Activated CD4-positive, alpha-beta memory T cell treated with anti-CD3 and anti-CD28 coated beads, Interleukin-2, amount 10 ng/mL, durations not matched to agents 7 days and 5 days (primary cell): ENCODE results near the gene GMCL2. TPM values are rescaled to one million over a fixed set of nuclear protein-coding genes. Genes with fewer than 3 reads are reported as not detected.
A peak's percentile ranks its signal among the peaks of the same experiment; 100 is the strongest.

Source experiments
- CTCF ChIA-PET: fragments of 350-600 bp; sonication (Branson Sonifier 250); formaldehyde crosslinking; loops from one replicate; lab custom pipeline; 2021; ENCODE audit warnings: antibody characterized with exemption, inconsistent platforms; lab: Charles Lee
- POLR2A ChIA-PET: fragments of 350-600 bp; sonication (Branson Sonifier 250); formaldehyde crosslinking; loops from one replicate; lab custom pipeline; 2021; ENCODE audit warnings: antibody characterized with exemption; lab: Charles Lee
- DNase-seq: peaks from one replicate; pipeline ENCODE4 v3.0.0-alpha.2; 2020
- H3K27ac Mint-ChIP-seq: one replicate; pipeline ENCODE4 v1.8.0; 2021; ENCODE audit warnings: mild to moderate bottlenecking, mixed read lengths
- H3K27me3 Mint-ChIP-seq: one replicate; pipeline ENCODE4 v1.8.0; 2021; ENCODE audit warnings: mixed read lengths
- H3K36me3 Mint-ChIP-seq: one replicate; pipeline ENCODE4 v1.8.0; 2021; ENCODE audit warnings: low read depth, mixed read lengths
- H3K4me1 Mint-ChIP-seq: one replicate; pipeline ENCODE4 v1.8.0; 2021; ENCODE audit warnings: mixed read lengths
- H3K4me3 Mint-ChIP-seq: one replicate; pipeline ENCODE4 v1.8.0; 2021; ENCODE audit warnings: mild to moderate bottlenecking, mixed read lengths
- H3K9me3 Mint-ChIP-seq: one replicate; pipeline ENCODE4 v1.8.0; 2021; ENCODE audit warnings: mixed read lengths
- total RNA-seq, 2 experiments: library from RNA; stranded (reverse); gene quantifications; one replicate each; pipeline ENCODE4 v1.2.3, GENCODE V29; 2021

Gene GMCL2
- total RNA-seq, 2 experiments from 2014 or later = not detected

GRCh38 chr5:178209334-178210072, 22.3 kb upstream of the GMCL2 start:
- POLR2A ChIA-PET = interaction anchor here (1.2 to 12.2 kb wide), 3 partner anchors 7 to 19 kb away, joined by 3 to 120 read pairs (median 3); partner anchors contain the start of gene PHYKPL
- no peak for DNase-seq
- Mint-ChIP-seq H3K27ac (peak overlapping the region; percentile 14), H3K4me1 (peaks cover 38% of the 10 kb centered on the region), H3K4me3 (no peak overlapping the region), H3K9me3 (no peaks in the 10 kb centered on the region), H3K36me3 (peaks cover 88% of the 10 kb centered on the region), H3K27me3 (no peaks in the 10 kb centered on the region)
- CTCF ChIA-PET = no interaction called here

DNA sequence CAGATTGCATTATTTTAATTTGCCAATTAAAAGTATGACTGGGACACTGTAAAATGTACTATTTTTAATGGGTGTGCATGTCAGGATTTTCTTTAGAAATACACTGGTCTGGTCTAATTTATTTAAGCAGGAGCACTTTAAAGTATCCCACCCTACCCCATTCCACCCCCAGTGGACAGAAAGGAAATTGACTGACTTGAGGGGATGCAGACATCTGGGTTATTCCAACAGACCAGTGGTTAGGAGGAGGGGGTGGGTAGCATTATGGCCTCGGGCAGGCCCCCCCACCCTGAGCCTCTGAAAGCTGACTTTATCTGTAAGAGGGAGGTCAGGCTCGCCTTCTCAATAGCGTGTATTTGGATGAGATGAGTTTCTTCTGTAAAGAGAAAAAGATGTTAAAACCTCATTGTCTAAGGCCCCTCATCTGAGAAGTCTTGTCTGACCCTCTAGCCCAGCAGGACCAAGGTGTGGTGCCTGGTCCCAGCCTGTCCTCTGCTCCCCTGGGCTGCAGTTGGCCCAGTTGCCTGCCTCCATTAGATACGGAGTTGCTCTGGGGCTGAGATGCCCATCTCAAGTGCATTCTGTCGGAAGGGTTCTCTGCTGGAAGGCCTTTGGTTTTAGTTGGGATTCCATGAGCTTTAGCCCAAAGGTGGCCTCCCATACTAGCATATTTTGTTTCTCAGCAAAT, 21.5 kb upstream of the GMCL2 start:
- ChIA-PET POLR2A (interaction anchor here (1.4 to 12.2 kb wide), 2 partner anchors 8 to 20 kb away, joined by 3 to 120 read pairs; partner anchors contain the start of gene PHYKPL), CTCF (no interaction called here)
- Mint-ChIP-seq H3K4me3 (no peak overlapping the region), H3K4me1 (peaks cover 42% of the 10 kb centered on the region), H3K36me3 (peaks cover 85% of the 10 kb centered on the region), H3K27ac (peak overlapping the region; percentile 16), H3K27me3 (peaks cover 2% of the 10 kb centered on the region), H3K9me3 (no peaks in the 10 kb centered on the region)
- DNase-seq = no peak

GRCh38 chr5:178207917-178208280, 20.7 kb upstream of the GMCL2 start:
- H3K27ac Mint-ChIP-seq = peak overlapping the region; percentile 16
- CTCF ChIA-PET = interaction anchor here (0.7 kb wide), 1 partner anchor 16 kb away, joined by 3 read pairs; no protein-coding TSS in a partner anchor
- peaks cover 2% of the 10 kb centered on the region for H3K27me3 Mint-ChIP-seq
- POLR2A ChIA-PET = interaction anchor here (1.7 to 12.2 kb wide), 3 partner anchors 7 to 21 kb away, joined by 4 to 120 read pairs (median 87); partner anchors contain the start of gene PHYKPL
- no peak overlapping the region for H3K4me3 Mint-ChIP-seq
- H3K9me3 Mint-ChIP-seq = no peaks in the 10 kb centered on the region
- DNase-seq = no peak
- H3K36me3 Mint-ChIP-seq = peaks cover 77% of the 10 kb centered on the region
- peaks cover 43% of the 10 kb centered on the region for H3K4me1 Mint-ChIP-seq

DNA sequence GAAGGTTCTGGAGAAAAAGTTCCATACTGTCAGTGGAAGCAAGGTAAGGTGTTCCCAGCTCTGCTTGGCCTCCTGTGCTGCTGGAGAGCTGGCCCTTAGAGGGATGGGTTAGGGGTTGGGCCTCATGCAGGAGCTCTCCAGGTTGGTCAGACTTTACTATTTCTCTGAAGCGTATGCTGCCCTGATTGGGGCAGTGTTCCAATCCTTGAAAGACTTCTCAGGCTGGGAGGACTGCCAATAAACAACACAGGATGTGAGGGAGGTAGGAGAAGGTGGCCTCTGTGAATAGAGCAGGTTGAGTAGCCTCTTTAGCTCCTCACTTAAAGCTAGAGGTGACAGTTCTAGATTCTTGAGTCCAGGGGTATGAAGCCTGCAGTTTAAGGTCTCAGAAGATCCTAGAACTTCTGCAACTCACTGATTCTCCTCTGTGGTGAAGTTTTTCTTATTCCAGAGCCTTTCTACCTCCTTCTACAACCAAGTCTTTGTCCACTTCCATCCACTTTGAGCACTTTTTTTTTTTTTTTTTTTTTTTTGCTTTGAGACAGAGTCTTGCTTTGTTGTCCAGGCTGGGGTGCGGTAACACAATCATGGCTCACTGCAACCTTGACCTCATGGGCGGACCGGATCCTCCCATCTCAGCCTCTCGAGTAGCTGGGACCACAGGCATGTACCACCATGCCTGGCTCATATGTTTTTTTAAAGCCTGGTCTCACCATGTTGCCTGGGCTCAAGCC, 20.2 kb upstream of the GMCL2 start:
- ChIA-PET CTCF (interaction anchor here (0.7 kb wide), 2 partner anchors 16 to 1531 kb away, joined by 3 read pairs; no protein-coding TSS in a partner anchor), POLR2A (interaction anchor here (1.1 to 12.2 kb wide), 6 partner anchors 8 to 615 kb away, joined by 3 to 120 read pairs (median 5); partner anchors contain the start of genes PHYKPL and TMED9)
- peaks cover 2% of the 10 kb centered on the region for H3K27me3 Mint-ChIP-seq
- no peaks in the 10 kb centered on the region for H3K9me3 Mint-ChIP-seq
- peaks cover 44% of the 10 kb centered on the region for H3K4me1 Mint-ChIP-seq
- DNase-seq = no peak
- peak overlapping the region; percentile 82 for H3K4me3 Mint-ChIP-seq
- H3K27ac Mint-ChIP-seq = peak overlapping the region; percentile 70
- H3K36me3 Mint-ChIP-seq = peaks cover 72% of the 10 kb centered on the region

DNA sequence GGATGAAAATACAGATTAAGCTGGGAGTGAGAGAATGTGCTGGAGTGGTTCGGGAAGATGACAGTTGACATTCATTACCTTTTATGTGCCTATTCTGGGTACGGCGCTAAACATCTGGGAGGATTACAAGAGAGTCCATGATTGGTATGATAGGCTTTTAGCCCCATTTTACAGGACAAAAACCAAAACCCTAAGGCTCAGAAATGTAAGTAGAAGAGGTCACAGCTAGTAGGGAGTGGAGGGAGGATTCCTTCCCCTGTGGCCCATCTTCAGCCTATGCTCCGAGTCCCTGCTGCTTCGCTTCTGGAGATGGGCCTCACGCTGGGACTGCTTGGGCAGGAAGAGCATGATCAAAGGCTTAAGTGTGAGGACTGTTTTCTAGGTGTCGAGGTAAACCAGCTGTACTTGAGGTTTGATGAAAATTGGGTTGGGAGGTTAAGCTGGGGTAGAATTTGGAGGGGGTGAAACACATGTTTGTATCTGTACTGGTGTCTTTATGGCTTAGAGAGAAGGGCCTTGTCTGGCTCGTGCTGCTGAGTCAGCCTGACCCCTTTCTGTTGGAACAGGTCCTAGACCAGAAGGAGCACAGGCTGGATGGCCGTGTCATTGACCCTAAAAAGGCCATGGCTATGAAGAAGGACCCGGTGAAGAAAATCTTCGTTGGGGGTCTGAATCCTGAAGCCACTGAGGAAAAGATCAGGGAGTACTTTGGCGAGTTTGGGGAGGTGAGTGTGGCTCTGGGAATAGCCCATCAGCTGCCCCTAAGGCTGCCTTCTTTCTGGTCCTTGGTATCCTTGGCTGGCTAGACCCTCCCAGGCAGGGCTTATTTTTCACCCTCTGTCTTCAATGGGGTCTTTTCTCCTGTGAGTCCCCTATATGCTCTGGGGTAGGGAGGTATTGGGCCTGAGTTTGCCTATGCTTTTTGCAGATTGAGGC, 19.3 kb upstream of the GMCL2 start:
- CTCF ChIA-PET = interaction anchor here (0.7 to 1.4 kb wide), 4 partner anchors 28 to 1532 kb away, joined by 3 to 7 read pairs (median 3); no protein-coding TSS in a partner anchor
- no peak for DNase-seq
- peak overlapping the region; percentile 70 for H3K27ac Mint-ChIP-seq
- H3K9me3 Mint-ChIP-seq = no peaks in the 10 kb centered on the region
- H3K27me3 Mint-ChIP-seq = peaks cover 2% of the 10 kb centered on the region
- H3K4me1 Mint-ChIP-seq = peaks cover 44% of the 10 kb centered on the region
- POLR2A ChIA-PET = interaction anchor here (0.6 to 12.2 kb wide), 8 partner anchors 8 to 615 kb away, joined by 3 to 120 read pairs (median 4); partner anchors contain the start of genes PHYKPL and TMED9
- H3K4me3 Mint-ChIP-seq = peak overlapping the region; percentile 82
- H3K36me3 Mint-ChIP-seq = peaks cover 63% of the 10 kb centered on the region

GRCh38 chr5:178205749-178206047, 18.5 kb upstream of the GMCL2 start:
- Mint-ChIP-seq H3K27ac (peak overlapping the region; percentile 70), H3K9me3 (no peaks in the 10 kb centered on the region), H3K4me3 (peak overlapping the region; percentile 82), H3K4me1 (peaks cover 44% of the 10 kb centered on the region), H3K27me3 (peaks cover 2% of the 10 kb centered on the region), H3K36me3 (peaks cover 55% of the 10 kb centered on the region)
- DNase-seq = no peak
- POLR2A ChIA-PET = interaction anchor here (0.5 to 12.2 kb wide), 8 partner anchors 9 to 1418 kb away, joined by 3 to 120 read pairs (median 5); partner anchors contain the start of genes HNRNPH1, PHYKPL and TMED9
- CTCF ChIA-PET = interaction anchor here (1.1 to 1.4 kb wide), 3 partner anchors 29 to 816 kb away, joined by 3 to 7 read pairs (median 3); no protein-coding TSS in a partner anchor

DNA sequence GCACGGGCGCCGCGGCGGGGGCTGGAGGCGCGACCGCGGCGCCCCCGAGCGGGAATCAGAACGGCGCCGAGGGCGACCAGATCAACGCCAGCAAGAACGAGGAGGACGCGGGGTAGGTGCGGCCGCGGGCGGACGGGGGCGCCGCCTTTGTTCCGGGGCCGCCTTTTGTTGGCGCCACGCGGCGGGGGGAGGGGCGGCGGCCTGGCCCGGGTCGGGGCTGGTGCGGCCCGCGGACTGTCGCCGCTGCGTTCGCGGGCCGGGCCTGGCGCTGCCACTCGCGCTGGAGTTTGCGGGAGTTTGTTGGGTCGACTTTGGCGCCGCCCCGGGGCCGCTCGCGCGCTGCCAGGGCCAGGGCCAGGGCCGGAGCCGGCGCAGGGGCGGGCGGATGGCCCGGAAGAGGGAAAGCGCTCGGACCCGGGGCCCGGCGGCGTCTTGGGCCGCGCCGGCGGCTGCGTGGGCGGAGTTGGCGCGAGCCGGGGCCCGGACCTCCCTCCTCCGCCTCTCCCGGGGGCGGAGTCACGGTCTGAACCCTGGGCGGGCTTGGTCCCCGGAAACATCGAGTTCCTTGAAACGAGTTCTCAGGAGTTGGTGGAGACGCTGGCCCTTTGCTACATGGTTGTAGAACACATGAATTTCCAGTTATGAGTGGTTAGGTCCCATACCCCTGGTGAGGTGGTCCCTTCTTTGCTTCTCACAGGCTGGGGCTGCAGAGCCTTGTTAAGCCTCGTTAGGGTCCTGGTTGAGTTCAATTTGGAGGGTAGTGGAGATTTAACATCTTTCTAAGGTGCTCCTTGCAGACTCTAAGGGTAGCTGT, 18.0 kb upstream of the GMCL2 start:
- H3K27me3 Mint-ChIP-seq = peaks cover 2% of the 10 kb centered on the region
- peak; percentile 81 for DNase-seq
- ChIA-PET CTCF (interaction anchor here (0.6 to 1.5 kb wide), 9 partner anchors 27 to 815 kb away, joined by 3 to 7 read pairs (median 3); partner anchors contain the start of genes NHP2 and PHYKPL), POLR2A (interaction anchor here (0.5 to 12.2 kb wide), 34 partner anchors 10 to 1671 kb away, joined by 3 to 120 read pairs (median 6); partner anchors contain the start of genes B4GALT7, CLK4, DDX41 and HNRNPH1)
- peaks cover 50% of the 10 kb centered on the region for H3K36me3 Mint-ChIP-seq
- H3K9me3 Mint-ChIP-seq = no peaks in the 10 kb centered on the region
- peak overlapping the region; percentile 70 for H3K27ac Mint-ChIP-seq
- peak overlapping the region; percentile 98 for H3K4me3 Mint-ChIP-seq
- peaks cover 43% of the 10 kb centered on the region for H3K4me1 Mint-ChIP-seq

DNA sequence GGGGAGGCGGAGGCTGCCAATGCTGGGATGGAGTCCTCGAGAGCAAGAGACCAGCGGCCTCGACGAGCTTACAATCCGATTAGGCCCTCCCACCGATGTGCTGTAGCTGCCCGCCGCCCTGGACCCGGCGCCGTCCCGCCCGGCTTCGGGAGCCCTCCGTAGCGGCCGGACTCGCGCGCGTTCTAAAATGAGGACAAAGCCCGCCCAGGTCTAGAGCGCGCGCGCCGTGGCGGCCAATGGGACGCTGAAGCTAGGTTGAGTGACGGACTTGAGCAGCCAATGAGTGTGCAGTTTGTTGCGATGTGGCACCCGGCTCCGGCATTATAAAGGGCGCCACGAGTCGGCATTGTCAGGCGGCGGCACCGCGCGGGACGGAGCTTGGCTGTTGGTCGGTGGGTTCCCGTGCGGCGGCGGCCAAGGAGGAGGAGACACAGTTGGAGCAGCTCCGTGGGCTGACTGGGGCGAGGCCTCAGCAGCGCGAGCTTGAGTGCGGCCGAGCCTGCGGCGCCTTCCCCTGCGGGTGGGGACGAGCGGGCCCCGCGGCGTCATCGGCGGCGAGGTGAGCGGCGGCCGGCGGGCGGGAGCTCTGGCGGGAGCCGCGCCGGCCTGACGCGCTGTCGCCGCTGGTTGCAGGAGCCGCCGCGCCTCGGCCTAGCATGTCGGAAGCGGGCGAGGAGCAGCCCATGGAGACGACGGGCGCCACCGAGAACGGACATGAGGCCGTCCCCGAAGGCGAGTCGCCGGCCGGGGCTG, 17.2 kb upstream of the GMCL2 start, which contains the start of gene HNRNPAB:
HNRNPAB (plus strand) TSS at position 352 of the 753 bp plus-strand sequence; CDS start at position 657, 305 bp downstream.
- Mint-ChIP-seq H3K9me3 (no peaks in the 10 kb centered on the region), H3K4me3 (peak within 1 kb of the TSS; percentile 98), H3K4me1 (peaks cover 38% of the 10 kb centered on the region), H3K36me3 (peaks cover 42% of the 10 kb centered on the region), H3K27ac (peak within 1 kb of the TSS; percentile 98), H3K27me3 (peaks cover 2% of the 10 kb centered on the region)
- ChIA-PET POLR2A (interaction anchor here (0.6 to 4.6 kb wide), 35 partner anchors 9 to 1767 kb away, joined by 3 to 87 read pairs (median 5); partner anchors contain the start of genes B4GALT7, CLK4, DDX41 and HNRNPH1), CTCF (interaction anchor here (0.6 to 1.5 kb wide), 7 partner anchors 23 to 598 kb away, joined by 3 to 7 read pairs (median 4); partner anchors contain the start of genes NHP2 and PHYKPL)
- peak; percentile 95 for DNase-seq

DNA sequence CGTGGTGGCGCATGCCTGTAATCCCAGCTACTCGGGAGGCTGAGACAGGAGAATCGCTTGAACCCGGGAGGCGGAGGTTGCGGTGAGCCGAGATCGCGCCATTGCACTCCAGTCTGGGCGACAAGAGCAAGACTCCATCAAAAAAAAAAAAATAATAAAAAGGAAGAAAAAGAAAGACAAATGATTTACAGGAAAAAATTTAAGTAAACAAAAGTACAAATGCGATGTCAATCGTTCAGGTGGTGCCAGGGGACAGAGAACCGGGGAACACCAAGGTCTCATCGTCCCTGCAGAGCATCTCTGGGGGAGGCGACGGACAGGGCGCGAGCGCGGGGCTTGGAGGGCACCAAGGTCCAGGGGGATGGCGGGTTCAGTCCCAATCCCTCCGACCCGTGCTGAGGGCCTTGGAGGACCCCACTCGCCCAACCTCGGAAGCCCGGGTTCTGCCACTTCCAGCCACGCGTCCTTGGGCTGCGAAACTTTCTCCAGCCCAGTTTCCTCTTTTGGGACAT, 16.6 kb upstream of the GMCL2 start:
- POLR2A ChIA-PET = interaction anchor here (0.6 to 4.6 kb wide), 32 partner anchors 9 to 1767 kb away, joined by 3 to 87 read pairs (median 6); partner anchors contain the start of genes B4GALT7, CLK4, HNRNPH1 and MAML1
- Mint-ChIP-seq H3K4me1 (peaks cover 34% of the 10 kb centered on the region), H3K27me3 (peaks cover 2% of the 10 kb centered on the region), H3K4me3 (peak overlapping the region; percentile 98), H3K27ac (peak overlapping the region; percentile 98), H3K36me3 (peaks cover 36% of the 10 kb centered on the region), H3K9me3 (no peaks in the 10 kb centered on the region)
- CTCF ChIA-PET = interaction anchor here (0.8 to 1.5 kb wide), 5 partner anchors 24 to 598 kb away, joined by 3 to 7 read pairs (median 4); partner anchors contain the start of genes NHP2 and PHYKPL
- DNase-seq = no peak
